ENCODE measurements around the gene SLC16A12. TPM values are rescaled to one million over a fixed set of nuclear protein-coding genes. Genes with fewer than 3 reads are reported as not detected.

SLC16A12 gene
- total and polyA plus RNA-seq, 2 of the 4 experiments (the other 2 are of a cell fraction) = 1.4 to 1.6 TPM

GRCh38 chr10:89553064-89553734, 17.8 kb upstream of the SLC16A12 start:
- Histone ChIP-seq H3K4me3 (ENCODE audit: insufficient read depth, low read depth, low read length) (no peak overlapping the region), H2BK20ac (ENCODE audit: low read depth, low read length) (peak overlapping the region; percentile 56), H3K27me3 (ENCODE audit: control insufficient read depth, insufficient read depth, low read length) (no peaks in the 10 kb centered on the region), H4K5ac (ENCODE audit: low read depth, low read length) (no peak overlapping the region), H3K27ac (ENCODE audit: insufficient read depth, low read length) (no peak overlapping the region), H3K18ac (ENCODE audit: low read depth, low read length) (no peak overlapping the region), H3K4me1 (ENCODE audit: control insufficient read depth, insufficient read depth, low read length) (peaks cover 4% of the 10 kb centered on the region; the same call in 1 of the 2 replicates), H2AK5ac (ENCODE audit: low read depth, low read length) (no peak overlapping the region), H2AFZ (replicated peaks; ENCODE audit: low read length, poor library complexity) (no peak overlapping the region), H4K20me1 (ENCODE audit: insufficient read depth, low read length) (no peaks in the 10 kb centered on the region), H3K9me3 (ENCODE audit: control insufficient read depth, insufficient read depth, low read length) (no peaks in the 10 kb centered on the region), H3K79me1 (ENCODE audit: low read depth in 1 of 2, low read length in 2 of 2) (no peaks in the 10 kb centered on the region), H3K9ac (ENCODE audit: low read depth, low read length) (no peak overlapping the region), H2BK5ac (ENCODE audit: low read depth, low read length, poor library complexity, severe bottlenecking) (peak overlapping the region; percentile 73), H2AK9ac (replicated peaks; ENCODE audit: low read depth, low read length, poor library complexity) (no peak overlapping the region), H3K23ac (ENCODE audit: low read depth, low read length) (no peak overlapping the region), H3K14ac (replicated peaks; ENCODE audit: low read depth, low read length) (no peak overlapping the region), H4K8ac (ENCODE audit: low read depth in 2 of 2, low read length in 2 of 2) (no peak overlapping the region), H3K36me3 (ENCODE audit: control insufficient read depth, insufficient read depth, low read length) (no peaks in the 10 kb centered on the region), H2BK120ac (ENCODE audit: low read depth, low read length) (peak overlapping the region; percentile 67; the same call in 1 of the 2 replicates), H3K9me1 (ENCODE audit: insufficient read depth, low read length) (peaks cover 5% of the 10 kb centered on the region), H3K56ac (ENCODE audit: extremely low read depth, insufficient read depth, low read length) (no peak overlapping the region), H4K91ac (ENCODE audit: insufficient read depth, low read depth, low read length) (no peak overlapping the region), H2BK15ac (ENCODE audit: low read depth, low read length) (no peak overlapping the region), H3K4ac (ENCODE audit: low read depth, low read length) (no peak overlapping the region; the same call in 1 of the 2 replicates), H3K4me2 (ENCODE audit: low read depth, low read length) (no peak overlapping the region)
- in situ Hi-C loops (cut with MboI; ENCODE audit: low sequenced_read_pairs) (no loop called here), intact Hi-C loops (cut with micrococcal nuclease) (loop anchor here (5.0 kb wide), 1 partner anchor 36 kb away; no protein-coding TSS in a partner anchor), dilution Hi-C loops (cut with HindIII; ENCODE audit: low sequenced_read_pairs, unreplicated experiment) (no loop called here)
- no TSS peak for BruUV-seq (replicated peaks)
- ChIA-PET POLR2A (ENCODE audit: unreplicated experiment) (no interaction called here), CTCF (no interaction called here)
- TF ChIP-seq USF2 (IDR thresholded peaks at IDR 0.05; ENCODE audit: low read depth, low read length) (no peak), MAFK (IDR thresholded peaks at IDR 0.05; ENCODE audit: low read depth, low read length) (peak; percentile 57), BHLHE40 (IDR thresholded peaks at IDR 0.05; ENCODE audit: low read depth, low read length) (peak; percentile 47; the same call in 1 of the 2 replicates), CEBPB (IDR thresholded peaks at IDR 0.05; ENCODE audit: low read depth, low read length) (peak; percentile 87), NFE2L2 (IDR thresholded peaks at IDR 0.05; ENCODE audit: low read depth, low read length) (no peak), CTCF (conservative IDR thresholded peaks at IDR 0.05; ENCODE audit: low read depth, low read length) (no peak), CHD1 (IDR thresholded peaks at IDR 0.05; ENCODE audit: low read depth, low read length) (no peak), FOS (IDR thresholded peaks at IDR 0.05; ENCODE audit: low read depth, low read length) (peak; percentile 86)
- WGBS, 2 experiments (ENCODE audit: extremely low coverage in 2 of 2, insufficient read length in 1 of 2) = no CpG with 5 or more reads among the region's 5 CpGs
- ATAC-seq (ENCODE audit: low read depth) (peak; percentile 88), DNase-seq (peak; percentile 97)

Data from IMR-90 (cell line).